Measurements from ENCODE around the gene ZNF83.
A peak's percentile ranks its signal among the peaks of the same experiment; 100 is the strongest.
"Not testable (repeated sequence)": the region's sequence is repeated elsewhere in the genome, so short reads cannot be mapped to it uniquely, and the experiment has no call there.

ZNF83 gene

DNA sequence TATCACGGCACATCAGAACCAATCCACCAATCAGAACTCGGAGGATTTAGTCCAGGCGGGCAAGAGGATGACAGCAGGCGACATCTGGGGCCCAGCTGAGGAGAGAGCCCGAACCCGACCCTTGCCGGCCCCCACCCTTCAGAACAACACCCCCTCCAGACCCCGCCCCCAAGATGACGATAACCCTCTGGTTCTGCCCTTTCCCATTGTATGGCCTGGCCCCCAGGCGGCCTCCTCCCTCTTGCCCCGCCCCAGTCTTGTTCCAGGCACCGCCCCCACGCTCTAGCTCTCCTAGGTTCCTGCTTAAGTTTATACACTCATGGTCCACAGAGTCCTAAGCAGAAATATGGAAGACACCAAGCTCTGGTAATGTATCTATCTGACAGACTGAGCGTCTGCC lies 2.8 kb upstream of the ZNF83 start:
- no peak overlapping the region for H3K4me3 ChIP-seq (ENCODE audit: low read depth, low read length)

DNA sequence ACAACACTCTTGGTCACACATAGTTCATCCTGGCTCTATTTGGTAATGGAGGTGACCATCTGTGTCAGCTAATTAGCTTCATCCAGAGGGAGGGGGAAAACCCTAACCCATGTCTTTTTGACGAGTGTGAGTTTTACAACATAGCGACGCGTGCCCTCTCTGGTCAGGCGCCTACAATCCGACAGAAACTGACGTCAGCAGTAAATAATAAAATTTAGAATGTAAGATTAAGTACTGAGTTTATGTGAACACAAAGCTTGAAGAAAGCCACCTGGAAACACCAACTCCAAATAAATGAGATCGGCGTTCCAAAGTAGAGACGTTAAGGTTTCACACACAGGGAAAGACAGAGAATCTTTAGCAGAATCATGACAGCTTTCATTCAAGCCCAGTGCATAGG lies 1.8 kb upstream of the ZNF83 start:
- no peak overlapping the region for H3K4me3 ChIP-seq (ENCODE audit: low read depth, low read length)

DNA sequence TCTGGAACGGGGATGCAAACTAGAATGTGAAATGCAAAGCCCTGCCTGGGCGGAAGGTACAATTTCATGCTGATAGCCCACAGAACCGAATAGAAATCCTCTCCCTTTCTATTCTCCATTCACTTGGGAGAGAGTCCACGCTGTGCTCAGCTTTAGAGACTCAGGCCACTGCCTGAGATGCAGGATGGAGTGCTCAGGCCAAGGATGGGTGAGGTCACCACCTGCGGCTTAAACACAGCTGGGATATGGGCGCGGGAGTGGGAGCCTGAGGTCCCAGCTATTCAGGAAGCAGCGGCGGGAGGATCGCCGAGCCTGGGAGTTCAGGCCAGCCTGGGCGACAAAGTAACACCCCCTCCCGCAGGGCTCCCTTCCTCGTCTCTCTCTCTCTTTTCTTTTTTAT lies 446 bp upstream of the ZNF83 start:
- peak overlapping the region; percentile 47 for H3K4me3 ChIP-seq (ENCODE audit: low read depth, low read length)

DNA sequence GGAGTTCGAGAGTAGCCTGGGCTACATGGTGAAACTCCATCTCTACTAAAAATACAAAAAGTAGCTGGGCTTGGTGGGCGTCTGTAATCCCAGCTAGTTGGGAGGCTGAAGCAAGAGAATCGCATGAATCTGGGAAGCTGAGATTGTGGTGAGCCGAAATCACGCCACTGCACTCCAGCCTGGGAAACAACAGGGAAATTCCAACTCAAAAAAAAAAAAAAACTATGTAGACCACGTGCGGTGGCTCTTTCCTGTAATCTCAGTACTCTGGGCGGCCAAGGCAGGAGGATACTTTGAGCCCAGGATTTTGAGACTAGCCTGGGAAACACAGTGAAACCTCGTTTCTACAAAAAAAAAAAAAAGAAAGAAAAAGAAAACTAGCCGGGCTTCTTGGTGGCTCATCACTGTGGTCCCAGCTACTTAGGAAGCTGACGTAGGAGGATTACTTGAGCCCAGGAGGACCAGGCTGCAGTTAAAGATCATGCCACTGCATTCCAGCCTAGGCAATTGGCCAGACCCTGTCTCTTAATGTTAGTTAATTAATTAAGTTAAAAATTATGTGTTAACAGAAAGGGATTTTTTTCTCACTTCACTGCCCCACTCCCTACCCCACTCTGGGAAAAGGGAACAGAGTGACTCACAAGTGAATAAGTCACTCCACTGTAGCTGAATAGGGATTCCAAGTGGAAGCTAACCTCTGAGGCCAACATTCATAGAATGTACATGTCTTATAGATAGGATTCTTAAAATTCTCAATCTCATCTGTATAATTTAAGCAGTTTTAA lies 2.2 kb downstream of the ZNF83 start:
- no peak overlapping the region for H3K4me3 ChIP-seq (ENCODE audit: low read depth, low read length)

DNA sequence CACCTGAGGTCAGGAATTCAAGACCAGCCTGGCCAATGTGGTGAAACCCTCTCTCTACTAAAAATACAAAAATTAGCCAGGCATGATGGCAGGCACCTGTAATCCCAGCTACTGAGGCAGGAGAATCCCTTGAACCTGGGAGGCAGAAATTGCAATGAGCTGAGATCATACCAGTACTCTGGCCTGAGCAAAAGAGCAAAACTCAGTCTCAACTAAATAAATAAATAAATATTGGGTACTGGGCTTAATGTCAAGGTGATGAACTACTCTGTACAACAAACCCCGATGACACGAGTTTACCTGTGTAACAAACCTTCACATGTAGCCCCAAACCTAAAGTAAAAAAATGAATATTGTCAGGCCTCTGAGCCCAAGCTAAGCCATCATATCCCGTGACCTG lies 10.7 kb downstream of the ZNF83 start:
- H3K4me3 ChIP-seq (ENCODE audit: low read depth, low read length), result not testable (repeated sequence)

DNA sequence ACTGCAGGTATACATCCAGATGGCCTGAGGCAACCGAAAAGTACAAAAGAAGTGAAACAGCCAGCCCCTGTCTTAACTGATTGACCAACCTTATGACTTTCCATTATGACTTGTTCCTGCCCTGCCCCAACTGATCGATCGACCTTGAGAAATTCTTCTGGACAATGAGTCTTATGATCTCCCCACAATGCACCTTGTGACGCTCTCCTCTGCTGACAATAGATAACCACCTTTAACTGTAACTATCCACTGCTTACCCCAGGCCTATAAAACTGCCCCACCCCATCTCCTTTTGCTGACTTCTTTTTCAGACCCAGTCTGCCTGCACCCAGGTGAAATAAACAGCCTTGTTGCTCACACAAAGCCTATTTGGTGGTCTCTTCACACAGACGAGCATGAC lies 11.2 kb downstream of the ZNF83 start:
- H3K4me3 ChIP-seq (ENCODE audit: low read depth, low read length), result no peak overlapping the region

DNA sequence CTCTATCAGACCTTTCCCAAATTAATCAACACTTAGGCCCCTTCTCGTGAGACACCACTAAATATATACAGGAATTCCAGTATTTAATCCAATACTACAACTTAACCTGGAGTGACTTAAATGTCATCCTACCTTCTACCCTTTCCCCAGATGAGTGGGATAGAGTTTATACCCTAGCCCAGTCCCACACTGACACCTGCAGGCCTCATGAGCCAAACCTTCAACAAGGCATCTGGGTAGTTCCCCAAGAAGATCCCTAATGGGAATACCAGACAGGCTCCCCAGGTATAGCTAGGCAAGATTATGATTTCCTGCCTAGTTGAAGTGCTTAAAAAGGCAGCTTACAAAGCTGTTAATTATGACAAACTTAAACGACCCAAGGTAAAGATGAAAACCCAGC lies 15.9 kb downstream of the ZNF83 start:
- no peak overlapping the region for H3K4me3 ChIP-seq (ENCODE audit: low read depth, low read length)

DNA sequence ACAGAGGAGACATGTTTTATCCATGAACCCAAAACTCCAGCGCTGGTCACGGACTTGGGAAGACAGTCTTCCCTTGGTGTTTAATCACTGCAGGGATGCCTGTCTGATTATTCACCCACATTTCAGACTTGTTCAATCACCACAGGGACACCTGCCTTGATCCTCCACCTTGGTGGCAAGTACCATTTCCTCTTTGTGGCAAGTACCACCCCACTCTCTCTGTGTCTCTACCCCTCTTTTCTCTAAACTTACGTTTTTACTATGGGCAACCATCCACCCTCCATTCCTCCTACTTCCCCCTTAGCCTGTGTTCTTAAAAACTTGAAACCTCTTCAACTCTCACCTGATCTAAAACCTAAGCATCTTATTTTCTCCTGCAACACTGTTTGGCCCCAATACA lies 16.8 kb downstream of the ZNF83 start:
- no peak overlapping the region for H3K4me3 ChIP-seq (ENCODE audit: low read depth, low read length)

DNA sequence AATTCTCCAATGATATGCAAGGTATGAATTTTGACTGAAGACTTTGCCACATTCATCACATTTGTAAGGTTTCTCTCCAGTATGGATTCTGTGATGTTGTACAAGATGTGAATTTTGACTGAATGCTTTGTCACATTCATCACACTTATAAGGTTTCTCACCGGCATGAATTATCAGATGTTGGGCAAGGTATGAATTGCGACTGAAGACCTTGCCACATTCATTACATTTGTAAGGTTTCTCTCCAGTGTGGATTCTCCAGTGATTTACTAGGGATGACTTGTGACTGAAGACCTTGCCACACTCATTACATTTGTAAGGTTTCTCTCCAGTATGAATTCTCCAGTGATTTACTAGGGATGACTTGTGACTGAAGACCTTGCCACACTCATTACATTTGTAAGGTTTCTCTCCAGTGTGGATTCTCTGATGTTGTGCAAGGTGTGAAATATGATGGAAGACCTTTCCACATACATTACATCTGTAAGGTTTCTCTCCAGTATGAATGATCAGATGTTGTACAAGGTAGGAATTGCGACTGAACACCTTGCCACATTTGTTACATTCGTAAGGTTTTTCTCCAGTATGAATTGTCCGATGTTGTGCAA lies 24.8 kb downstream of the ZNF83 start:
- no peak overlapping the region for H3K4me3 ChIP-seq (ENCODE audit: low read depth, low read length)

DNA sequence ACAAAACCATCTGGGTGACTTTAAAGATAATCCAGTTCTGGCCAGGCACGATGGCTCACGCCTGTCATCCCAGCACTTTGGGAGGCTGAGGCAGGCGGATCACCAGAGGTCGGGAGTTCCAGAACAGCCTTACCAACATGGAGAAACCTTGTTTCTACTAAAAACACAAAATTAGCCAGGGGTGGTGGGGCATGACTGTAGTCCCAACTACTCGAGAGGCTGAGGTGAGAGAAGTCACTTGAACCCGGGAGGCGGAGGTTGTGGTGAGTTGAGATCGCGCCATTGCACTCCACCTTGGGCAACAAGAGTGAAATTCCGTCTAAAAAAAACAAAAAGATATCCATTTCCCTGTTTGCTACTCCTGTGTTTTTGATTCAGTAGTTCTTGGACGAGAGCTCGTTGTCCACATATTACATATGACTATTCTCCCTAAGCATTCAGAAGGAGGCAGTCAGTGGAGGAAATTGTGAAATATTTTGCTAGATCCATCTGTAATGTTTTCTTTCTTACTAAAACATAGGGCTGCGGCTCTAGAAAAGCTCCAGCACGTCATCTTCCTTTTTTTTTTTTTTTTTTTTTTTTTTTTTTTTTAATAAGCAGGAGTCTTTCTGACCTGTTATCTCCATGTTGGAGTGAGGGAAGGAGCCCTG lies 34.5 kb downstream of the ZNF83 start:
- H3K4me3 ChIP-seq (ENCODE audit: low read depth, low read length), result no peak overlapping the region

DNA sequence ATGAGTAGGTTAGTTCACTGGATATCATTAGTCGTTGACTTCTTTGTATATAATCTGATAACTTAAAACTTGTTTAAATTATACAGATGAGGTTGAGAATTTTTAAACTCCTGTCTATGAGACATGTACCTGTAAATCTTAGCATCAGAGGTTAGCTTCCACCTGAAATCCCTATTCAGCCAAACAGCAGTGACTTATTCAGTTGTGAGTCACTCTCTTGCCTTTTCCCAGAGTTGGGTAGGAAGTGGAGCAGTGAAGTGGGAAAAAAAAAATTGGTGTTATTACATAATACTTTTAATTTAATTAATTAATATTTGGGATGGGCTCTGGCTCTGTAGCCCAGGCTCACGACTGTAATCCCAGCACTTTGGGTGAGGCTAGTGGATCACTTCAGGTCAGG lies 35.2 kb downstream of the ZNF83 start:
- no peak overlapping the region for H3K4me3 ChIP-seq (ENCODE audit: low read depth, low read length)

DNA sequence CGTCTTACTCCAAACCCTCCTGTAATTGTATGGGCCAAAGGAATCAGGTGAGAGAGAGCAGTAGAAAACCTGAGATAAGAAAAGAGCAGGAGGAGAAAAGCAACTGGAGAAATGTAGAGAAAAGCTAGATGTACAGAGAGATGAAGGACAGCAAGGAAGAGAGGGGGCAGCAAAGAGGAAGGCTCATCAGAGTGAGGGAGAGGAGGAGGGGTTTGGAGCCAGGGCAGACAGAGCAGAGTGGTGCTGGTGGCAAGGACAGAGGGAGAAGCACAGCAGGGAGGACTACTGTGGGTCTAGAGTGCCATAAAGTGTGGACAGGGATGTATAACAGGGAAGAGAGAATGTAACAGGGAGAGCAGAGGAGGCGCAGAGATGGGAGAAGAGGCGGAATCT lies 36.2 kb downstream of the ZNF83 start:
- H3K4me3 ChIP-seq (ENCODE audit: low read depth, low read length), result peak overlapping the region; percentile 69

DNA sequence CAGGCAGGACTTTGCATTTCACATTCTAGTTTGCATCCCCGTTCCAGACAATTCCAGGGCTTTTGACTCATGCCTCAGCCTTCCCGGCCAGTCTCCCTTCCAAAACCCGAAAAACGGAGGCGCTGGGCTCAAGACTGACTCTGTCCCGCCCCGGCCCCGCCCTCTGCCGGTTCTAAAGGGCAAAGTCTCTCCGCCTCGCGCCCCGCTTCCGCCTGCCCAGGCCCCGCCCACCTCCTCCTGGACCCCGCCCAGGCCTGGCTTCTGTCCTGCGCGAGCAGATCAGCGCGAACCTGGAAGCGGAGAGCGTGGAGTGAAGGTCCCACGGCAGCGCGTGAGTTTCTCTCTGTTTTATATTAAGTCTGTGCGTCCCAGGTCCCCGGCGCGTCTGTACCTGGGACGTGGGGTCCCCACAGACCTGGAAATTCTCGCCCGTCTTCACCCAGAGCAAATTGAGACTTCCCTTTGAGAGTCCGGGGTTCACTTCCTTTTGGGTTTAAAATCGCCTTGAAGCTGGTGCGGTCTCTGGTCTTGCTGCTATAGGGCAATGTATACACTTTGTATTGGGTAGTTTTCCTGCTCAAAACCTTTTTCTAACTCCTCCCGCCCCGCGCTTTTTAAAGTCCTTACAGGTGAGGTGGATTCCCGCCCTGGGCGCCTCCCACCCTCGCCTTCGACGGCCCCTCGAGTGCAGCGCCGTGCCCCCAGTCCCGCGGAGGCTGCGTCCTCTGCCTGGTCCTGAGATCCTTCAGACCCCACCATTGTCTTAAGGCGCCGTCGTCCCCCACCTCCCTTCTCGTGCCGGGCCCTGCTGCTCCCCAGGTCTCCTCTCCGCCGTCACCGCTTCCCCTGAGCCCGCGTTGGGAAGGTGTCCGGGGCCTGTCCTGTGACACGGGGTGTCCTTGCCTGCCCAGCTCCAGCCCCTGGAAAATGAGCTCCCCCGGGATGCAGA lies 36.9 kb downstream of the ZNF83 start:
- peak overlapping the region; percentile 69 for H3K4me3 ChIP-seq (ENCODE audit: low read depth, low read length)

DNA sequence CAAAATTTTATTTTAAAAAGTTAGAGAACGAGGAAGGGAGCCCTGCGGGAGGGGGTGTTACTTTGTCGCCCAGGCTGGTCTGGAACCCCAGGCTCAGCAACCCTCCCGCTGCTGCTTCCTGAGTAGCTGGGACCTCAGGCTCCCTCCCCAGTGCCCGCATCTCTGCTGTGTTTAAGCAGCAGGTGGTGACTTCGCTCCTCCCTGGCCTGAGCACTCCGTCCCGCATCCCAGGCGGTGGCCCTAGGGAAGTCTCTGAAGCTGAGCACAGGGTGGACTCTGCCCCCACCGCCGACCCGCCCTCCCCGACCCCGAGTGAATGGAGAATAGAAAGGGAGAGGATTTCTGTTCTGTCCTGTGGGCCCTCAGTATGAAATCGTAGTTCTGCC lies 37.5 kb downstream of the ZNF83 start:
- H3K4me3 ChIP-seq (ENCODE audit: low read depth, low read length), result peak overlapping the region; percentile 20

DNA sequence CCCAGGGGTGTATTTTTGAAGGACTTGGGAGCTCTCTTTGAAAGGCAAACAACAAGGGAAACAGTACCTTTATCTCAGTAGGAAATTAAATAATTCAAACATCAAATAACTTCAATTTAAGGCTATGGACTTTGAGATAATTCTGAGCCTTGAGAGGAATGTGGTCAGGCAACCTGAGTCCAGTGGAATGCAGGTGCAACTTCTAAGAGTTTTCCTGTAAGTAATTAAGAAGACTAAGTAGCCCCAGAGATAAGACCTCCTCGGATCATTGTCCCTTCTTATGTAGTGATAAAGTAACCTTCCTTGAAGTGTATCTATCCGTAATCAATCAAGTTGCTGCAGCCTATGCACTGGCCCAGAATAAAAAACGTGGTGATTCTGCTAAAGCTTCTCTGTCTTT lies 38.9 kb downstream of the ZNF83 start:
- H3K4me3 ChIP-seq (ENCODE audit: low read depth, low read length), result no peak overlapping the region

DNA sequence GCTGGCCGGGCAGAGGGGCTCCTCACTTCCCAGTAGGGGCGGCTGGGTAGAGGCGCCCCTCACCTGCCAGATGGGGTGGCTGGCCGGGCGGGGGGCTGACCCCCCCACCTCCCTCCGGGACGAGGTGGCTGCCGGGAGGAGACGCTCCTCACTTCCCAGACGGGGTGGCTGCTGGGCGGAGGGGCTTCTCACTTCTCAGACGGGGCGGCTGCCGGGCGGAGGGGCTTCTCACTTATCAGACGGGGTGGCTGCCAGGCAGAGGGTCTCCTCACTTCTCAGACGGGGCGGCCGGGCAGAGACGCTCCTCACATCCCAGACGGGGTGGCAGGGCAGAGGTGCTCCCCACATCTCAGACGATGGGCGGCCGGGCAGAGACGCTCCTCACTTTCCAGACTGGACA lies 44.7 kb downstream of the ZNF83 start:
- not testable (repeated sequence) for H3K4me3 ChIP-seq (ENCODE audit: low read depth, low read length)

DNA sequence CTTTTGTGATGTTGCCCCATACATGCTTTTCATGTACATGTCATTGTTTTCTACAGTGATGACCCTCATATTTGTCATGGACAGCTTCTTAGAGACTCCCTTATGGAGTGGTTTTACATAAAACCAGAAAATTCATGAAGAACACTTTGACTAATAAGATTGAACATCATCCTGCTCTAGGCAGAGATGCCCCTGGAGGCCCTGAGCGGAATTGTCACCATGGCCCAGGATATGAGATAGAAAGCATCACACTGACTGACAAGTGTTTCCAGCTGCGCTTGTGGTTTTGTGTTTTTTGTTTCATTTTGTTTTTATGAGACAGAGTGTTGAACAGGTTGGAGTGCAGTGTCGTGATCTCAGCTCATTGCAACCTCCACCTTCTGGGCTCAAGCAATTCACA lies 45.9 kb downstream of the ZNF83 start:
- no peak overlapping the region for H3K4me3 ChIP-seq (ENCODE audit: low read depth, low read length)

DNA sequence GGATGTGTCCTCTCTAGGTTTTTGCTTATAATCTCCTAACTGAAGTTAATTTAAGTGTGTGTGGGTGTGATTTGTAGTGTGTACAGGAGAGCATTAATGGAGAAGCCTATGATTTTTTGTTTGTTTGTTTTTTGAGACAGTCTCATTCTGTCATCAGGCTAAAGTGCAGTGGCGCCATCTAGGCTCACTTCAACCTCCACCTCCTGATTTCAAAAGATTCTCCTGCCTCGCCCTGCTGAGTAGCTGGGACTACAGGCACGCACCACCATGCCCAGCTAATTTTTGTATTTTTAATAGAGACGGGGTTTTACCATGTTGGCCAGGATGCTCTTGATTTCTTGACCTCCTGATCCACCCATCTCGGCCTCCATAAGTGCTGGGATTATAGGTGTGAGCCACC lies 47.4 kb downstream of the ZNF83 start:
- H3K4me3 ChIP-seq (ENCODE audit: low read depth, low read length), result no peak overlapping the region

DNA sequence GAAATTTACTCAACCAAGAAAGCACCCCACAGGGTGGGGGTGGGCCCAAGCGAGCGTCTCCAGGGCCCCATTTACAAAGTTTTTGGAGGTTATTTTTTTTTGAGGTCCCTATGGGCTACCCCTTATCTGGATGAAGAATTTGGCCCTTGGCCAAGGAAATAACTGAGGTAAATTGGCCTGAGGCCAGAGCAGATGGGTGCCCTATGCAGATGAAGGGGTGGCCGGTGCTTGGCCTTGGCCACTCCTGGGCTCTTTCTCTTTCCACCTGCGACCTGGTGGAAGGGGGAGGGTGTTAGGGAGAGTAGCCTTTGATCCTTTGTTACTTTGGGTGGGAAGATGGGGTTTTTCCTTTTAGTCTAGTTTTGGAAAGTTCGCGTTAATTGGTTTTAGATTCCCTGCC lies 52.6 kb downstream of the ZNF83 start:
- H3K4me3 ChIP-seq (ENCODE audit: low read depth, low read length), result no peak overlapping the region

DNA sequence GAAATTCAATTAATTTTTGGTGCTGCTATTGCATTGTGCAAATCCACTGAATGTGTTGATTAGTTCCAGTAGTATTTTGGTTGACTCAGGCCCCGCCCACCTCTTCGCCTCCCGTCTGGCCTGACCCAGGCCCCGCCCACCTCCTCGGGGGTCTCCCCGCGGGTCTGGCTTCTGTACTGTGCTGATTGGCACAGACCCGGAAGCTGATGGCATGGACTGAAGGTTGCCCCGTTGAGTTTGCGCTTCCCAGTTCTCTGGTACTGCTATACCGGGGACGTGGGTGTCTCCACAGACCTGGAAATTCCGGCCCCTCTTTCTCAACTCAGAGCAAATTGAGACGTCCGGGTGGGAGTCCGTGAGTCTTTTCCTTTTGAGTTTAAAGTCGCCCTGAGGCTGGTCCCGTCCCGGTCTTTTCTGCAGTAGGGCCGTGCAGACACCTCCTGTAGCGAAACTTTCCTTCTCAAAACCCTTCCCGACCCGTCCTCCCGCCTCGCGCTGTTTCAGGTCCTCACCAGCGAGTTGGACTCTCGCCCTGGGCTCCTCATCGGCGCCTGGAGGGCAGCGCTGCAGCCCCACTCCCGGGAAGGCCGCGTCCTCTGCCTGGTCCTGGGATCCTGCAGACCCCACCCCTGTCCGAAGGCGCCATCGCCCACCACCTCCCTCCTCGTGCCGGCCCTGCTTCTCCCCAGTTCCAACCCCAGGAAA lies 53.3 kb downstream of the ZNF83 start:
- no peak overlapping the region for H3K4me3 ChIP-seq (ENCODE audit: low read depth, low read length)

All from iPS-11a (cell line).